Omental fat pad (tissue), 4 donors: ENCODE data around the gene DGKZ. TPM values are rescaled to one million over a fixed set of nuclear protein-coding genes. Genes with fewer than 3 reads are reported as not detected.

Source experiments
- ATAC-seq: fragments of 150-250 bp; one replicate; pipeline ENCODE4 v1.9.1; 2016; ENCODE audit warnings: mild to moderate bottlenecking, moderate library complexity; ENCODE audit not compliant: low FRiP score
- DNase-seq: peaks from one replicate; pipeline ENCODE4 v3.0.0-alpha.2; 2019; ENCODE audit warnings: low spot score
- CTCF ChIP-seq, 3 donors: fragments of 450-650 bp; IDR thresholded peaks; one replicate each; pipeline ENCODE4 v1.5.1; 2016 to 2017; ENCODE audit warnings: antibody characterized with exemption in 3 of 3, mild to moderate bottlenecking in 3 of 3, moderate library complexity in 2 of 3
- total RNA-seq, 4 donors: library from RNA; depleted of rRNA; stranded (reverse); fragments of >200 nt; gene quantifications; one replicate each; pipeline ENCODE4 v1.1.0, GENCODE V29; 2016

DGKZ gene
- total RNA-seq, 4 donors from 2014 or later: 29.2 to 79.4 (median 63.3) TPM

GRCh38 chr11:46305295-46305694 is 42.0 kb upstream of the DGKZ start:
- ATAC-seq (no peak), DNase-seq (no peak)
- TF ChIP-seq CTCF (IDR thresholded peaks at IDR 0.05): no peak

GRCh38 chr11:46306296-46306853 is 40.9 kb upstream of the DGKZ start:
- no peak for ATAC-seq
- TF ChIP-seq CTCF (IDR thresholded peaks at IDR 0.05): no peak

GRCh38 chr11:46307369-46307768 is 39.9 kb upstream of the DGKZ start:
- DNase-seq: no peak

More at GRCh38 chr11:46306296-46306853, 40.9 kb upstream of the DGKZ start:
- DNase-seq: no peak

GRCh38 chr11:46307785-46308341 is 39.4 kb upstream of the DGKZ start:
- no peak for DNase-seq
- ATAC-seq: no peak
- no peak for TF ChIP-seq CTCF (IDR thresholded peaks at IDR 0.05)

More at GRCh38 chr11:46307369-46307768, 39.9 kb upstream of the DGKZ start:
- no peak for TF ChIP-seq CTCF (IDR thresholded peaks at IDR 0.05)
- ATAC-seq: no peak

GRCh38 chr11:46308631-46309419 is 38.4 kb upstream of the DGKZ start:
- peak; percentile 67 for DNase-seq
- TF ChIP-seq CTCF (IDR thresholded peaks at IDR 0.05): peak in 2 of 3 donors; percentile 61 to 86
- ATAC-seq: no peak

- TF ChIP-seq CTCF (IDR thresholded peaks at IDR 0.05): no peak
- DNase-seq (no peak), ATAC-seq (no peak)
Measured at GRCh38 chr11:46309814-46310259, 37.4 kb upstream of the DGKZ start.
